NCI-H1048 (cell line): Measurements from ENCODE around the gene THSD4.
"Not testable (repeated sequence)": the region's sequence is repeated elsewhere in the genome, so short reads cannot be mapped to it uniquely, and the experiment has no call there.

ENCODE experiments used
- DNase-seq: peaks from one replicate; lab custom pipeline; 2025; lab: John Stamatoyannopoulos, UW

The THSD4 gene

DNA sequence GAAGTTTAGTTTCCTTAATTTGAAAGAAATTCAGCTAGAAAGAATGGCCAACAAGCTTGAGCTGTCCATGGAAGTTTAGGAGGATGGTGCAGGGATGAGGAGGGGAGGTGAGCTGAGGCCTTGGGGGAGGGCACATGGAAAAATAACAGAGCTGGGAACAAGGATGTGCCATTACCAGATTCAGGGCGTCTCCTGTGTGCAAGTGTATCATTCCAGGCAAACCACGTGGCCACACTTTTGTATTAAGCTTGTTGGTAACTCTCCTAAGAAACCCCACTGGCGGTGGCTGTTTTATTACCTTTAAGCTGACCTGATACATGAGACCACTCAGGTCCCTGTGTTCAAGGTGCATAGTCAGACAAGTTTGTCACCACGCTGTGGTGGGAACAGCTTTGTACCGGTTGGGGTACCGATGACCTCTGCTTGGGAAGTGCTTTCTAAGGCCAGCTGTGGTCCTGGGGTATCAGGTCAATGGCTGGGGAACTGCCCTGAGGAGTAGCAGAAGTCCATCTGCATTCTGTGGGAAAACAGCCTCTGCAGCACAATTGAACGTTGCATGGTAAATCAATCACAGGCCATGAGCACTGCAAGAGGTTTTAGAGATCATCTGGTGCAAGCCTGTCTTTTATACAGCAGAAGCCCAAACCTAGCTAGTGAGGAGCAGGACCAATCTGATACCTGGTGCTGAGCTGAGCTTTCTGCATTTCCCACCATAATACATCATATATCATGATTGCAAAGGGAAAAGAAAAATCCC is 235.5 kb downstream of the THSD4 start:
- no peak for DNase-seq

DNA sequence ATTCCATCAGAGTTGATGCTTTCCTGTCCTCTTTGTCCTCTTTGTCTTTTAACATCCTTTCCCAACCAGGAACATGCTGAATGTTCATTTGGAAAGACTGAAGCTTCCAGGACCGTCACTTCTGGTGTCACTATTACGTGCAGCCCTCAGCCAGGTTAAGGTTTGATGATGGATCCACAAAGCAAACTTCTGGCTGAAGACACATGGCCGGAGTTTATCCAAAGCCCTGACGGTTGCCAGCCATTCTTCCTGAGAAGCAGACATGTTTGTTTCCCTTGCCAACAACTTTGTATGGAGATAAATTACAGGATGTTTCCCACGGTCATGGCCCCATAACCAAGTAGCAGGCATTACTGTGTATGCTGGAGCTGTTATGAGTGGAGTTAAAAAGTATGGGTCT is 236.9 kb downstream of the THSD4 start:
- DNase-seq = no peak

DNA sequence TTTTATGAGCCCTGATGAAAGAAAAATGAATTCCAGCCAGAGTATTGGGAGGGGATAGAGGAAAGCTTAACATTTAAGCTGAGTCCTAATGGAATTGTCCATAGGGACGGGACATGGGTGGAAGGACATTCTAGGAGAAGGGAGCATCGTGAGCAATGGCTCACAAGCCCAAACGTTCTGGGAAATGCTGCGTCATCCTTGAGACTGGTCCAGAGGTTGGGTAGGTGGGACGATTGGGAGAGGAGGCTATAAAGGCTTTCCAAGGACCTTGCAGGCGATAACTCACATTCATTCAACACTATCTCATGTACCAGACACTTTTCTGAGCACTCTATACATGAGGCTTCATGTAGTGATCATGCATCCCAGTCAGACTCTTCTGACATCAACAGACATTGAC is 237.5 kb downstream of the THSD4 start:
- DNase-seq = no peak

DNA sequence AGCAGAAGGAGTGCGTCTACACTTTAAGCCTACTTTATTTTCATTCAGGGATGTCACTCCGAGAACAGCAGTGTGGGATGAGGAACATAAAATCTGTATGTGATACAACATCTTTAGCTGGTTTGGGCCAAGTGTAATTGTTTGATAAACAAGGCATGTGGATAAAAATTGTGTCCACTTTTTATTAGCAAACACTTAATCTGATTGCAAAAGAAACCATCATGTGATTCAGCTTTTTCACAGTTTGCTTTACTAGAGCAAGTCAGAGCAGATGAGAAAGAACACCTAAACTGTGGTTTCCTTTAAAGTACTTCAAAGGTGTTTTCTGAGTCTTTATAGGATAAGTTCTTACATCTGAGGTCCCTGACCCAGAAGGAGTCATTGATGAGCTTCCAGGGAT is 237.9 kb downstream of the THSD4 start:
- DNase-seq = no peak

DNA sequence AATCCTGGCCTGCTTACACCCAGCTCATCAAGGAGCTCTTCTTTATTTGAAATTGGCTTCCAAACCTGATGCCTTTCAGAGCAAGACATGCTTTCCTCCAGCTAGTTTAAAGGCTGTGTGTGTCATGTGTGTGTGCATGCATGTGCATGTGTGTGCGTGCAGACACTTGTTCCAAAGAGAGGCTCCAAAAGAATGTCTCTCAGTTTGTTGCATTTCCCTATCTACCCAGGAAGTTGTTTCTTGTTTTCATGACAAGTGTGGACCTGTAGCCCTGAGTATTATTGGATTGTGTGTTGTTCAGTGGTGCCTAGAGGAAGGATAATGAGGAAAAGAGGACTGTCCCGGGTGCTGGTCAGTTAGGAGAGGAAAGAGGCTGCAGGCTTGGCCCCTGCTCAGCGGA is 240.0 kb downstream of the THSD4 start:
- DNase-seq = no peak

DNA sequence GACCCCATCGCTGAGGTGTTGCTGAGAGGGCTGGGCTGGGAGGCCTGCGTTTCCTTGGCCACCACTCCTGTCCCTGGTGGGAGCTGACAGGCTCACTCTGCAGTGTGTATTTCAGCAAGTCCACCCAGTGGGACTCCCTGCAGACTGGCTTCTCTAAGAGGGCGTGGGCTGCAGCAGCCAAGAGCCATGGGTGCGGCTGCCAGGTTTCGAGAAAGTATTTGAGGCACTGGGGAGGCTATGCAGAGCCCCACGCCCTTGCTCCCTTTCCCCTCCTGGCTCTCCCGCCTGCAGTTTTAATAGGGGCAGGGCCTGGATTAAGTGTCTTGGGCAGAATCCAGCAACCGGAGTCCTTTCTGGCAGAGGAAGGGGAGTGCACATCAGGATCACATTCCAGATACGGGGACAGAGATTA is 242.1 kb downstream of the THSD4 start:
- DNase-seq = no peak

DNA sequence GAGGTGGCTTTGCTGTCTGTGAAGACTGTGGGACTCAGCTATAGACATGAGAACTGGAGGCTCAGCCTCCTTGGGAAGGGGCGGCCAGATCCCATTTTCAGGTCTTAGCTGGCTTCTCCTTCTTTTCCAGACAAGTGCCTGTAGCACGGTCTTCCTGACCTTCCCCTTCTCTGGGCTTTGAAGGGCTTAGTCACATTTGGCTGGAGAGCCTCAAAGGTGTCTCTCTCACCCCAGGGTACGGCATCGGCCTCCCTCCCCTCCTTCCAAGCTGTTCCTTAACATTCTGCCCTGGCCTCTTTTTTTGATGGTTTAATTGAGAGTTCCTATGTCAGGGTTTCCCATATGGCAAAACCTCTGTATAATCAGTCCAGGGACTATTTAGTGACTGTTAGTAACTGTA is 242.7 kb downstream of the THSD4 start:
- no peak for DNase-seq

DNA sequence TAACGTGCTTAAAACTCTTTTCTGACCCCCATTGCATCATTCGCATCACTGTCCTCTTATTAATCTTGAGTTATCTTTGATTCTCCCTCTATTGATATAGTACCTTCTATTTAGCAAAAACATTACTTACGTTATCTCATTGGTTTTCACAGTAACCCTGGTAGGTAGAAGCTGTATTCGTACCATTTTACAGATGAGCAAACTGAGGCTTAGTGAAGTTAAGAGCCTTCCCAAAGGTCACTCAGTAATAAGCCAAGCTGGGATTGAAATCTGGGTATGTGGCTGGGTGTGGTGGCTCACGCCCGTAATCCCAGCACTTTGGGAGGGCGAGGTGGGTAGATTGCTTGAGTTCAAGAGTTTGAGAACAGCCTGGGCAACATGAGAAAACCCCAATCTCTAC is 244.0 kb downstream of the THSD4 start:
- DNase-seq = no peak

DNA sequence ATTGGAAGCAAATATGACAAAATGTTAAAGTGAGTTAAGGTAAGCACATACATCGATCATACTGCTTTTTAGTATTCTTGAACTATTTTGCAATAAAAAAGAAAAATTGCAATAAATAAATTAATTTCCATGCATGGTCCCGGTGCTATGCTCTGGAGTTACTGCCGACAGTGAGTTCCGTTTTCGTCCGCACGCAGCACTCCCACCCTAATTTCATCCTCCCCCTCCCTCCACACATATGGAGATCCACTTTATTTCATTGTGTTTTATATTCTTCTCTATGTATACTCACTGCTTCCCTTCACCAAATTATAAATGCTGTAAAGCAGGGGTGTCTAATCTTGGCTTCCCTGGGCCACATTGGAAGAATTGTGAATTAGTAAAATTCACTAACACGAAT is 247.3 kb downstream of the THSD4 start:
- no peak for DNase-seq

DNA sequence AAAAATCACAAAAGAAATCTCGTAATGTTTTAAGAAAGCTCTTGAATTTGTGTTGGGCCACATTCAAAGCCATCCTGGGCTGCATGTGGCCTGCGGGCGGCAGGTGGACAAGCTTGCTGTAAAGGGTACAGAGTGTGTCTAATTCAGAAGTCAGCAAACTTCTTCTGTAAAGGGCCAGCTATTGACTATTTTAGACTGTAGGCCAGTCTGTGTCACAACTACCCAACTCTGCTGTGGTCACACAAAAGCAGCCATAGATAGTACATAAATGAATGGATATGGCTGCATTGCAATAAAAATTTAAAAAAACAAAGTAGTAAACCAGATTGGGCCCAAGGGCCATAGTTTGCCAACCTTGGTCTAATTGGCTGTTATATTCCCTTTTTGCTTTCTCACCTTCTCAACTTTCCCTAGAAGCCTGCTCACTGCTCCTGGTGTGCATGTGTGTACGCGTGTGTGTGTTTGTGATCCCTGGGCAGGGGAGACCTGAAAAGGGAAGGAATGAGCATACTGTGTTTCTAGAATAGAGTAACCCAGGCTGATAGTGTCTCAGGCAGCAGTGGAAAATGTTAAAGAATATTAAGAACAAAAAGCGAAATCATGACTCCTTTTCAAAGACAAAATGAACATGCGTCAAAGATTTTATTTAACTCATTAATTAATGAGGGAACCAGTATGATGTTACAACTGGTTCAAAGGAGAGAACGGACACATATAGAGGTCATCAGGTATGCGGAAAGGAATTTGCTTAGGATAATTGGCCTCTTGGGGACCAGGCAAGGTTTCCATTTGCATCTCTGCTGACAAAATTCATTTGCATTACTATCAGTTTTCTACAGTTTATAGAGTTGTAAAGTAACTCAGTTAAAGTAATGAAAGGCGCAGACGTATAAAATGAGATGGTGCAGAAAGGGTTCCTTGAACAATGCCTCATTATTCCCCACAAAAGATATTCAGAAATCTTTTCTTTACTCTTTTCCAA is 248.0 kb downstream of the THSD4 start:
- no peak for DNase-seq

DNA sequence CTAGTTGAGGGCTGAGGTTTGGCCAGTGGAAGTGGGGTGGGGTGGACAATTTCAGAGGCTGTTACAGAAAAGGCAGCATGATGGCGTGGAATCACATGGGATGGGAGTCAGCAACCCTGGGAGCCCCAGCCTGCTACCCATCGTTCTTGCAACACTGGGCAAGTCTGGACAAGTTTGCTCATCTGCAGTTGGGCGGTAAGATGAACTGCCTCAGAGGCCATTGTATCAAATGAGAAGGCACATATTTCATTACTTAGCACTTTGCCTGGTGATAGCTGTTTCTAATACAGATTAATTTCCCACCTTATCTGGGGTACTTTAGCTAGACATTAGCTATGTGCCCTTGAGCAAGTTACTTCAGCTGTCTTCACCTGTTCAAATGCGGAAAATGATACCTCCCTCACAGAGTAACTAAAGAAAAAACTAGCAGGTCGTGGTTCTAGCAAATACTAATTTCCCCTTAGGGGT is 248.9 kb downstream of the THSD4 start:
- peak; percentile 66 for DNase-seq

DNA sequence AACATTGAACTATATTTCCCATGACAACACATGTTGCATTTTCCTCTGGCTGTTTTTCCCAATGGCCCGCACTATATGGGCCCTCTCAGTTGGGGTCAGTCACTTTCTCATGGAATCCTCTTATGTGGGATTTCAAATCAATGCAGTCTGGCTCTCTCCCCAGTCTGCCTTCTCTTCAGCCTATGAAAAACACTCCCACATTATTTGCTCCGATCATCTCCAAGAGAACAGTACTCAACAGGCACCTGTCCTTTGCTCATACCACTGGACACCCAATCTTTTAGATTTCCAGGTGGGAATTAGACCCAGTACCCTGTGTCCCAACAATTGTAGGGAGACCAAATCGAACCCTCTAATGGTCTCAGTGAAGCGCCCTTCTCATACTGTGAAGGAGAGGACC is 251.3 kb downstream of the THSD4 start:
- DNase-seq = no peak

DNA sequence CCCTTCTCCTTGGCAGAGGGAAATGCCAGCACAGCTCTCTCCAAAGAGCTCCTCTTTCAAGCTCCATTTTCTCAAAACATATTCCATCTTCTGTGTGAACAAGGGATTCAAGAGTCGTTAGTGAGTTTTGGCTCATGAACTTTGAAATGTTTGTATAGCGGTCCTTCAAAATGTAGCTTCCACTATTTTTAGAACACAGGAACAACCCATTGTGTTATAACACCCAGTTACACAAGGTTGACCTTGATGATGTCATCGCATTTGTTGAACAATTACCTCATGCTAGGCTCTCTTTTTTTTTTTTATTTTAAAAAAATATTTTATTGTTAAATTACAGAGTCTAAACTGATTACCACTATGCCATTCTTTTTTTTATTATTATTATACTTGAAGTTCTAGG is 251.7 kb downstream of the THSD4 start:
- no peak for DNase-seq

DNA sequence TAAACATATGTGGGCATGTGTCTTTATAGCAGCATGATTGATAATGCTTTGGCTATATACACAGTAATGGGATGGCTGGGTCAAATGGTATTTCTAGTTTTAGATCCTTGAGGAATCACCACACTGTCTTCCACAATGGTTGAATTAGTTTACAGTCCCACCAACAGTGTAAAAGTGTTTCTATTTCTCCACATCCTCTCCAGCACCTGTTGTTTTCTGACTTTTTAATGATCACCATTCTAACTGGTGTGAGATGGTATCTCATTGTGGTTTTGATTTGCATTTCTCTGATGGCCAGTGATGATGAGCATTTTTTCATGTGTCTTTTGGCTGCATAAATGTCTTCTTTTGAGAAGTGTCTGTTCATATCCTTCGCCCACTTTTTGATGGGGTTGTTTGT is 252.5 kb downstream of the THSD4 start:
- DNase-seq = not testable (repeated sequence)

DNA sequence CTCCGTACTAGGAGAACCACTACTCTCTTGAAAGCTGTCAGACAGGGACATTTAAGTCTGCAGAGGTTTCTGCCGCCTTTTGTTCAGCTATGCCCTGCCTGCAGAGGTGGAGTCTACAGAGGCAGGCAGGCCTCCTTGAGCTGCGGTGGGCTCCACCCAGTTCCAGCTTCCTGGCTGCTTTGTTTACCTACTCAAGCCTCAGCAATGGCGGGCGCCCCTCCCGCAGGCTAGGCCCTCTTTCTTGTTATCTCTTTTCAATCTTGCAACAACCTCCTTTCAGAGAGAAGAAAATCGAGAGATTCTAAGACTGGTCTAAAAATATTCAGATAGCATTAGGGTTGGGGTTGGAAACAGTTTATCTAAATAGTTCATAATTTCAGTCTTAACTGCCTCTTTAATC is 257.5 kb downstream of the THSD4 start:
- DNase-seq = not testable (repeated sequence)

DNA sequence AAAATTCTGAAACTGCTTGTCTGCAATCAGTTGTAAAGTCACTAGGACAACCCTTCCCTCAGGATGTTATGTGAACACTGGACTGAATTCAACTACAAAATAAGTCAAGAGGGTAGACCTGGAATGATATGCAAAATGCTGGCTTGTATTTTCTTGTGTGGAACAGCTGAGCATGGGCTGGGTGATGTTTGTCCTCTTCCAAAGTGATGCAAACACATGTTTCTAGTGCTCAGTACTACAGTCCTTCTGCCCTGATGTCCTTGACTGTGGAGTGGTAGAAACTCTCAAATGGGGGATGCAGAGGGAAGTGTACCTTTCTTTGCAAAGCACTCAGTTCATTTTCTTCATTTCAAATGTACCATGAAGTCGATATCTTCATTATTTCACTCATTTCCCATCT is 258.6 kb downstream of the THSD4 start:
- DNase-seq = no peak

DNA sequence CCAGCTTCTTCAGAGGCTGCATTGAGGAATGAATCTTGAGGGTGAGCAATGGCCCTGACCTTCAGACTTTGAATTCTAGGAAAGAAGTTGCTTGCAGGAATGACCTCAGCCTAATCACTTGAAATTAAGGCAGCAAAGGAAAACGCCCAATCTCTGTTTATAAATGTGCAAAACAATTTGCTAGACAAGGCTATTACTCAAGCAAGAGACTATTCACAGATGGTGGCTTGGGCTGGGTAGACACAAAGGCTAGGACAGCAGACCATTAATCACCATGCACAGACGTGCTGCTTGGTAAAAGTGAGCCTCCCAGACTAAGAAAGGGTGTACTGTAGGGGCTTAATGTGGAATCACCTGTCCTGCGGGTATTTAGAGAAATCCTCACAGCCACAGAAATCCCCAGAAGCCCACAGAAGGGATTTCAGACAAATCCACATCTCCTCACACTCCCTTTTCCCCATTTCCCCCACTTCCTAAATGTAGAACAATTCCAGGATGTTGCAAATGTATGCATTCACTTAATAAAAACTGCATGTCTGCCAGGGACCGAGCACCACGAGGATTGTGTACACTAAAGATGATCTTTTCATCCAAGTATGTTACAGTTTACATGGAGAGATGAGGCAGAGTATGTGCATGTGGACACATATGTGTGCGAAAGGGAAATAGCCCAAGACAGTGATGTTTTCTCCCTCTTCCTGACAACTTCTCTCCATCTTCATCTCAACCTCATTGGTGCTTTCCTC is 259.5 kb downstream of the THSD4 start:
- DNase-seq = no peak

DNA sequence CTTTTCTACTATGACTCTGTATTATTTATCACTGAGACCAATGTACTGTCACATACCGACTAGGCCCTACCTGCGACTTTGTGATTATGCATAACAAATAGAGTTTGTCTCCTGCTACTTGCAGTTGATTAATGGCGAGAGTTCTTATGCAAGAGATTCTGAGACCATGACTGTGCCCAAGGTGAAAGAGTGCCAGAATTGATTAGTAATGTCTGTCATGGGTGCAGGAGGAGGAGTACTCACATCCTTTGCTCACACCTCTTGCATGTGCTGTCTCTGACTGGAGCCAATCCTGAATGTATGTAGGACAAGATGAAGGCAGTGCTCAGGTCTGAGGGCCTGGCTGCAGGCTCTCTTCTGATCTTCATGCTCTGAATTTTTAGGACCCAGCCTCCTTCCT is 260.7 kb downstream of the THSD4 start:
- DNase-seq = no peak

DNA sequence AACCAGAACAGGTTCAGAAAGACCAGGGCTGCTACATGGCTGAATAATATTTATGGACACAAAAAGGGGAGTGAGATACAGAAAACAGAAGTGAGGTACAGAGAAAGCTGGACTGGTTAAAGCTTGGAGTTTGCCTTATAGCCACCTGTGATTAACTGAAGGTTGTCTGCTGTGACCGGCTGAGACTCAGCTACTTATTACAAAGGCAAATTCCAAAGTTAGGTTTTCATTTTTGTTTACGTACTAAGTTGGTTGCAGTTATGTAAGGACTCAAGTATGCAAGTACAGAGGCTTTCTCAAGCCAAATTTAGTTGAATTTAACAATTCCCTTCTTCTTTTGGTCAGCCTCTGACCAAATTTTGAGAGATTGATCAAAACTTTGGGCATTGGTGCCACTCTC is 264.6 kb downstream of the THSD4 start:
- DNase-seq = no peak

DNA sequence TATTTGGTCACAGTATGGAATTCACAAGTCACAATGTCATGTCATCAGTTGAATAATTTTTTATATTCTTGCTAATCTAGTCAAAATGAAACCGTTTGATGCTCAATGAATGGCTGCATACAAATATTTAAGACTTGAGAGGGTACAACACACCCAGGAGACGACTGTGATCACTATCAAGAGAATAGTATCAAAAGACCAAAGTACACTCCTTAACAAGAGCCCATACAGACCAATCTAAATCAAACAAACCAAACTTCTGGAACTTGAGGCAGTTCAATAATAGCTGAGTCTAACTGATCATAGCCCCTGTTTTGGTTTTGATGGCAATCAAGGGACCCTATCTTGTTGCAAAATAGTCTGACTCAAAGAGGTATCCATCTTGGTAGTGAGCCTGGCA is 265.1 kb downstream of the THSD4 start:
- no peak for DNase-seq

DNA sequence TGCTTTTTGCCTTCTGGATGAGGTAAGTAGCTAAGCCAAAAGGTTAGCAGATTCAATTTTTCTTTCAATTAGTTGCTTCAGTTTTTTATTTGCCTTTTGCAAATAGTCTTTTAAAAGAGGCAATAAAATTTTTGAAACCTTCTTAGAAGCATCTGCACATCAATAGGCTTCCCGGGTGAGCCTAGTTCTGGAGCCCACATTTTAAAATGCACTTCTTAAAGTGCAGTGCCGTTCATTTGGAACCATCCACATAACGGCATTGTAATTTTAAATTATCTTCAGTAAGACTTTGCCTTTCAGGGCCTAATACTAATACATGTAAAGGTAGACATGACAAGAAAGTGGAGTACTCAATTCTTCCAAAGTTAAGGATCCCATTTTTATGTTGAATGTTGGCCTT is 269.2 kb downstream of the THSD4 start:
- DNase-seq = no peak

DNA sequence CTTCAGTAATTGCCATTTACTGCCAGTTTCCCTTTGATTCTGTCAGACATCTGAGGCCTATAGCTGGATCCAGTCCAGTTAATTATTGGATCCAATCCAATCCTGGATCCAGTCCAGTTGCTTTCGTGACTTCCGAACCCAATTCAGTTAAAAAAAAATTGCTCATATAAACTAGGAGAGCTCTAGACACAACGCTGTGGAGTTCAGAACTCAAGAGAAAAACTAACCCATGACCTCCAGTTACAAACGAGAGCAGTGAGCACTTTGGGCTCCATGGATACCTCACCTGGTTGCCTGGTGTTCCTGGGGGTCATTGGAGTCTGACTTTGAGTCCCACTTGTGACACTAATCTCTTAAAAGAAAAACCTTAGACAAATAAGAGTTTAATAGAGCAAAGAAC is 269.8 kb downstream of the THSD4 start:
- no peak for DNase-seq
